ENCODE data around the gene PLK5. TPM values are rescaled to one million over a fixed set of nuclear protein-coding genes. Genes with fewer than 3 reads are reported as not detected.
A peak's percentile ranks its signal among the peaks of the same experiment; 100 is the strongest.

The PLK5 gene
- polyA plus RNA-seq, 1 donor from 2014 or later: 3.6 TPM

GRCh38 chr19:1491114-1491848 is 32.6 kb upstream of the PLK5 start, which contains the start of gene REEP6:
TSS of gene REEP6 (plus strand) at chr19:1491181. CDS start at chr19:1491270, 89 bp downstream.
- Histone ChIP-seq H3K79me2 (replicated peaks; ENCODE audit: insufficient read depth, low read length) (no peaks in the 10 kb centered on the region), H3K27me3 (ENCODE audit: insufficient read depth, low read depth, low read length) (peaks cover 4% of the 10 kb centered on the region), H3K9me3 (ENCODE audit: low read length) (no peaks in the 10 kb centered on the region), H4K20me1 (ENCODE audit: insufficient read depth) (no peaks in the 10 kb centered on the region), H3K27ac (ENCODE audit: low read length) (peak within 1 kb of the TSS; percentile 80), H3K4me3 (ENCODE audit: low read length) (peak within 1 kb of the TSS; percentile 78), H3K36me3 (ENCODE audit: insufficient read depth, low read length) (no peaks in the 10 kb centered on the region), H3K4me2 (ENCODE audit: low read length) (peak within 1 kb of the TSS; percentile 35), H3K9ac (ENCODE audit: low read length) (peak within 1 kb of the TSS; percentile 77), H3F3A (ENCODE audit: insufficient read depth, low read length, poor library complexity, severe bottlenecking) (no peaks in the 10 kb centered on the region), H3K9me2 (ENCODE audit: insufficient read depth, low read length) (no peaks in the 10 kb centered on the region), H2AFZ (ENCODE audit: low read depth, low read length) (peak within 1 kb of the TSS; percentile 42)
- peak; percentile 47 for TF ChIP-seq RAD21 (conservative IDR thresholded peaks at IDR 0.05)
- TF ChIP-seq CTCF (IDR thresholded peaks at IDR 0.05; ENCODE audit: poor library complexity, severe bottlenecking): peak; percentile 31
- no peak for TF ChIP-seq TAF1 (IDR thresholded peaks at IDR 0.05; ENCODE audit: low read depth)
- no peak for TF ChIP-seq REST (IDR thresholded peaks at IDR 0.05; ENCODE audit: borderline replicate concordance)
- peak; percentile 56 for TF ChIP-seq MXI1 (conservative IDR thresholded peaks at IDR 0.05; ENCODE audit: poor library complexity, severe bottlenecking)
- peak; percentile 26 for TF ChIP-seq EP300 (conservative IDR thresholded peaks at IDR 0.05; ENCODE audit: poor library complexity, severe bottlenecking)
- TF ChIP-seq SMC3 (conservative IDR thresholded peaks at IDR 0.05; ENCODE audit: poor library complexity): peak; percentile 45
- TF ChIP-seq POLR2AphosphoS5 (IDR thresholded peaks at IDR 0.05): peak; percentile 72
- no peak for TF ChIP-seq EZH2 (IDR thresholded peaks at IDR 0.05; ENCODE audit: borderline replicate concordance, insufficient read depth, low read length, poor library complexity, severe bottlenecking)

- H3K36me3 ChIP-seq (ENCODE audit: insufficient read depth, low read length): no peaks in the 10 kb centered on the region
- peak overlapping the region; percentile 63 for H3K9ac ChIP-seq (ENCODE audit: low read length)
- H3K27me3 ChIP-seq (ENCODE audit: insufficient read depth, low read depth, low read length): peaks cover 4% of the 10 kb centered on the region
- no peaks in the 10 kb centered on the region for H3K9me3 ChIP-seq (ENCODE audit: low read length)
- H3K27ac ChIP-seq (ENCODE audit: low read length): no peak overlapping the region
- no peaks in the 10 kb centered on the region for H4K20me1 ChIP-seq (ENCODE audit: insufficient read depth)
- no peak overlapping the region for H3K4me2 ChIP-seq (ENCODE audit: low read length)
- H3K9me2 ChIP-seq (ENCODE audit: insufficient read depth, low read length): no peaks in the 10 kb centered on the region
- H3F3A ChIP-seq (ENCODE audit: insufficient read depth, low read length, poor library complexity, severe bottlenecking): no peaks in the 10 kb centered on the region
- H2AFZ ChIP-seq (ENCODE audit: low read depth, low read length): no peak overlapping the region
- H3K4me3 ChIP-seq (ENCODE audit: low read length): peak overlapping the region; percentile 78
- TF ChIP-seq TAF1 (IDR thresholded peaks at IDR 0.05; ENCODE audit: low read depth) (no peak), RAD21 (conservative IDR thresholded peaks at IDR 0.05) (no peak), EP300 (conservative IDR thresholded peaks at IDR 0.05; ENCODE audit: poor library complexity, severe bottlenecking) (no peak), CTCF (IDR thresholded peaks at IDR 0.05; ENCODE audit: poor library complexity, severe bottlenecking) (no peak)
- no peaks in the 10 kb centered on the region for H3K79me2 ChIP-seq (replicated peaks; ENCODE audit: insufficient read depth, low read length)
Measured at GRCh38 chr19:1491849-1492170, 32.1 kb upstream of the PLK5 start.
